IPS DF 4.7 (cell line): ENCODE data around the gene TMEFF1.
"Not testable (repeated sequence)": the region's sequence is repeated elsewhere in the genome, so short reads cannot be mapped to it uniquely, and the experiment has no call there.

Experiments used
- DNase-seq: peaks from one replicate; pipeline ENCODE4 v3.0.0-alpha.2; 2013; ENCODE audit warnings: low spot score; ENCODE audit errors: extremely low read depth

TMEFF1 gene

GRCh38 chr9:100486479-100487176 lies 13.7 kb downstream of the TMEFF1 start:
- DNase-seq = no peak

DNA sequence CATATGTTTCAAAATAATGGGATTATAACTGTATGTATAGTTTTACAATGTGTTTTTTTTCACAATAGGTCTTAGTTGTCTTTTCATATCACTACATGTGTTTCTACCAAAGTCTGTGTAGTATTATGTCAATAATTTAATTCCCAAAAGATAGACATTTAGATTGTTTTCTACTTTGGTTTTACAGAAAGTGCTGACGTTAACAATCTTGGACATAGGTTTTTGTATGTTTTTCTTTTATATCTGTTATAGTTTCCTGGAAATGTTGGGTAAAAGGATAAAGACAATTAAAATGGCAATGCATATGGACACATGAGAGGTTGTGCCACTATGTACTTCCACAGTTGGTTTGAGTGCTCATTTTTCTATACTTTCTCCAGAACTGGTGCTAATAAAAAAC lies 15.2 kb downstream of the TMEFF1 start:
- no peak for DNase-seq

DNA sequence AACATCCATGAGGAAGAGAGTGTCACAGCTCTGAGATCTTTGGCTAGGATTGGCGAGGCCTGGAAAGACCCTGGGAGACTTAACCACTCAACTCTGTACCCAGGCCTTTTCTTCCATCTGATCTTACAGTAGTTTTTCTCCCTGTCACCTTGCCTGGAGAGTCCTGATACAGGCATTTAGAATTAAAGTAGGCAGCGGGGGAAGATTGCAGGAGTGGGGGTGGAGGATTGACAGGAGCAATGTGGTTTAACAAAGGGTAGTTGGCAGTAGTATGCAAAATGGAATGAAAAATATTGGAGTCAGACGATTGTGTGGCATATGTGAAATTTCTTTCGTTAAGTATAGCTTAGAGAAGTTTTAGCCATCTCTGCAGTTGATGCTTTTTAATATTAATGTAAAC lies 16.9 kb downstream of the TMEFF1 start:
- no peak for DNase-seq

GRCh38 chr9:100492952-100493351 lies 20.0 kb downstream of the TMEFF1 start:
- DNase-seq = no peak

DNA sequence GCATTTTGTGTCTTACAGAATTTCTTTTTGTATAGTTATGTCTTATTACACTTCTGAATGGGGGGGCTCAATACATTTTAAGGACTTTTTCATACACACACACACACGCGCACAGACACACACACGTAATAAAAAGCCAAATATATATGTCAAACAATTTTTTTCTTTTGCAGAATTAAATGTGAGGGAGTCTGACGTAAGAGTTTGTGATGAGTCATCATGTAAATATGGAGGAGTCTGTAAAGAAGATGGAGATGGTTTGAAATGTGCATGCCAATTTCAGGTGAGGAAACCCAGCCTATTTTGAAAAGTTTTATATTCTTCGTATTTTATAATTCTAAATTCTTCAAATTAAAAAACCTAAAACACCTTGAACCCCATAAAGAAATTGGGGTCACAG lies 25.6 kb downstream of the TMEFF1 start:
- DNase-seq = no peak

DNA sequence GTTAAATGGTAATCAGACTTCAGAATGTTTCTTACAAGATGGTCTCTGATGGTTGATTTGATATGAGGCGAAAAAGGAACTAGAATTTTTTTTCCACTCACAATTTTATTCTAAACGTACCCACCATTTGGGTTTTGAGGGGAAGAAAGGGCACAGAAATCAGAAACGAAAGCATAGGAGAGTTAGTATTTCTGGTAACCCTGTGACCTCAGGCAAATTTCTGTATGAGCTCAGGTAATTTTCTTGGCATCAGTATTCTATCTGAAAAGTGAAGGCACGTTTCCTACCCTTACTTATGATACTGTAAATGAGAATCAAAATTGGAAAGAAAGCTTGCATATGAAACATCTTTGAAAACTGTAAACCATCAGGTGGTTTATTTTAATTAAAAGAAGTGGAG lies 26.5 kb downstream of the TMEFF1 start:
- no peak for DNase-seq

- DNase-seq = no peak
Observed at GRCh38 chr9:100499866-100500265, 26.9 kb downstream of the TMEFF1 start.

- DNase-seq = peak; percentile 79
Observed at GRCh38 chr9:100505564-100506159, 32.7 kb downstream of the TMEFF1 start.

DNA sequence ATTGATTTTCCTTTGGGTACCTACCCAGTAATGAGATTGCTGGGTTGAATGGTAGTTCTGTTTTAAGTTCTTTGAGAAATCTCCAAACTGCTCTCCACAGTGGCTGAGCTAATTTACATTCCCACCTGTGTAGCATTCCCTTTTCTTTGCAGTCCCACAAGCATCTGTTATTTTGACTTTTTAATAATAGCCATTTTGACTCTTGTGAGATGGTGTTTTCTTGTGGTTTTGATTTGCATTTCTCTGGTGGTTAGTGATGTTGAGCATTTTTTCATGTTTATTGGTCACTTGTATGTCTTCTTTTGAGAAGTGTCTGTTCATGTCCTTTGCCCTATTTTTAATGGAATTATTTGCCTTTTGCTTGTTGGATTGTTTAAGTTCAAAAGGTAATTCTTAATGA lies 34.4 kb downstream of the TMEFF1 start:
- not testable (repeated sequence) for DNase-seq

GRCh38 chr9:100511205-100511604 lies 38.3 kb downstream of the TMEFF1 start:
- no peak for DNase-seq

DNA sequence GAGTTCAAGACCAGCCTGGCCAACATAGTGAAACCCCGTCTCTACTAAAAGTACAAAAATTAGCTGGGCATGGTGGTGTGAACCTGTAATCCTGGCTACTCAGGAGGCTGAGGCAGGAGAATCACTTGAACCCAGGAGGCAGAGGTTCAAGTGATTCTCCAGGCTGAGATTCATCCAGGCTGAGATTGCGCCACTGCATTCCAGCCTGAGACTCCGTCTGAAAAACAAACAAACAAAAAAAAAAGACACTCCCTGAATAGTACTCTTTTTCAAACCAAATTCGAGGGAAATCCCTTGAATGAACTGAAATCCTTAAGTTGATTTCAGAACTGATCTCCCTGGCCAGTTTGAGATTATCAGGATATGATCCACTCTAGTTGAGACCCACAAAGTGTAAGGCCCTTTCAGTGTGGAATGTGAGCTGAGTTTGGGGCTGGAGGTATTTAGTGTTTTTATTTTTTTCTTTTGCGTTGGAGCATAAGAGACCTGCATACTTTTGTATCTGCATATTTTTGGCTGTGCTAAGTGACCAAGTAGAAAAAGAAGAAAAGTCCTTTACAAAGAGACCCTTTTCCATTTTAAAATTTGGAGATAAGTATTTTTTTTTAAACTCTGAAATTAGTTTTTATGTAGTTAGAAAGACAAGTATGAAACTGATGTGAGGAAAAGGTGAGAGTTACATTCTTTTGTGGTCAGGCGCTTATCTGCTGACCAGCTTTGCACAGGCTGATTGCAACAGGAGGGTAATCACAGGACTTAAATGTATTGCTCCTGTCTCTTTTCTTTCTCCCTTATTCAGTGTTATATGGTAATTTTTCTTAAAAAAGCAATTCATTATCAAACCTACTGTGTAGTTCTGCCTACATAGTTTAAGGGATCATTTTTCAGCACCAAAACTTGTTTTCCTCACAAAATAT lies 42.9 kb downstream of the TMEFF1 start:
- DNase-seq = no peak

DNA sequence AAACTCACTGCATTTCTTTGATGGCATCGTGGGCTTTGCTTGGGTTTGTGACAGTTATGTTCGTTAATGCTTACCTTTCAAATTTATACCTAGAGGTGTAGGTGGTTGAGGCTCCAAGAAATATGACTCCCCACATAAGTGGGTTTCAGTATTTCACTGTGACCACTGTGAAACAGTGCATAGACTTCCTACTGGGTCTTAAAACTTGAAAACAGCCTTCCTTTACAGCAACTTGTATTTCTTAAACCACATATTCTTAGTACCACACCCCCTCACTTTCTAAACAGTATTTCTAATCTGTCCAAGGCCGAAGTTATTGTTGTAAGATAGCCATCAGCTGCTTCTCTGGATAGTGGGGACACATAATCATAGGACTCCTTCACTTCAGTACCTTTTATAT lies 48.3 kb downstream of the TMEFF1 start:
- no peak for DNase-seq

DNA sequence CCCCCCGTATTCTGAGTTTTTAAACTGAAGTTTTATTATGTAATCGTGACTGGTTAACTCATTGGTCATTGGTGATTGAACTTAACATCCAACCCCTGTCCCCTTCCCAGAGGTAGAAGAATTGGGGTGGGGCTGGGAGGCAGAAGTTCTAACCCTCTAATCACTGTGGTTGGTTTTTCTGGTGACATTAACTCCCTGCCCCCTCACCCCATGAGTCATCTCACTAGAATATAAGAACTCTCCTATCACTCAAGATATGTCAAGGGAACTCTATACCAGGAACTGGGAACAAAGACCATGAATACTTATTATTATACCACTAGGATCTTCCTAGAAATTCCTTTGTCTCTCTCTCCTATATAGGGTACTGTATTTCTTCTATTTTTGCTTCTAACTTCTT lies 52.6 kb downstream of the TMEFF1 start:
- no peak for DNase-seq

GRCh38 chr9:100527180-100527794 lies 54.3 kb downstream of the TMEFF1 start:
- not testable (repeated sequence) for DNase-seq

DNA sequence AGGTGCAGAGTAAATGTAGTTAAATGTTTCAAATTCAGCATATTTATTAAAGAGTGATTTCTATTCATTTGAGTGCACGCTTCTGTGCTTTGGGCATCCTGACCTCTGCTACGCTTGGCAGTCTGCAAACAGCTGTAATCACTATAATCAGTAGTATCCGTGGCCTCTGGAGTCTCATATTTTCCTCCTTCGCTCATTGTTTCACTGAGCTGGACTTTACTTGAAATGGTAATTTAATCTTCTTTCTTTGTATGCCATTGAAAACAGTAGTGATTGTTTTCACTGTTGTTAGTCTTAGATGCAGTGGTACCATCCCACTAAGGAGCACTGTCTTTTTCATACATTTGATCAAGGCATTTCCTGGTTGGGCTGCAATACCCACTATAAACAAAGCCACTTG lies 61.5 kb downstream of the TMEFF1 start:
- no peak for DNase-seq

DNA sequence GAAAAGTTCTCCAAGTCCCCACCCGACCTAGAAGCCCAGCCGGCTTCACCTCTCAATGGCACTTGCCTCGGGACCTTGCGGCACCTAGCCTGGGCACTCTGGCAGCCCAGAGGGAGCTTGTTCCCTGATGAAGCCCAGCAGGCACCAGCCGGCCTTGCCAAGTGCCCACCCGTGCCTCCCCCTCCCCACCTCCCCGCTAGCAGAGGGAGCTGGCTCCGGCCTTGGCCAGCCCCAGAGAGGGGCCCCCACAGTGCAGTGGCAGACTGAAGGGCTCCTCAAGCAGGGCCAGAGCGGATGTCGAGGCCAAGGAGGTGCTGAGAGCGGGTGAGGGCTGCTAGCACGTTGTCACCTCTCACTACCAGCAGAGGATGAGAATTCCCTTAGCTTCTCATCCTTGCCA lies 67.4 kb downstream of the TMEFF1 start:
- DNase-seq = no peak

GRCh38 chr9:100549048-100549447 lies 76.1 kb downstream of the TMEFF1 start:
- no peak for DNase-seq

DNA sequence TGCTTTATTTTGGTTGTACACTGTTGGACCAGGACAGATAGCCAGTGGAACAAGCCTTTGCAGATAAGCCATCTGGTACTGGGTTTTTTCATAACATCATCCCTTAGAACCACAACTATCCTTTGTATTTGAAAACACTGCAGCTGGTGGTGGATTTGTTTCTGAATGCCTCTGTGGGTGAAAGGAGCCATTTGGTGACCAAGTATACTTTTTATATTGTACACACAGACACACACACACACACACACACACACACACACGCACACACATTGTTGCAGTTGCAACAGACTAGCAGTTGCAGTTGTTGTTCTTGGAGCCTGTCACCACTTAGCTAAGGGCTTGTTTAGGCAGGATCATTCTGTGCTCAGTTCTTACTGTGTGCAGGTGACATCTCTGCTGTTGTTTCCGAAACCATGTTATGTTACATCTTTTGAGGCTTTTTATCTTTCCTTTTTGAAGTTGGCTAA lies 82.0 kb downstream of the TMEFF1 start:
- DNase-seq = no peak

- no peak for DNase-seq
Observed at GRCh38 chr9:100555471-100555870, 82.5 kb downstream of the TMEFF1 start.

DNA sequence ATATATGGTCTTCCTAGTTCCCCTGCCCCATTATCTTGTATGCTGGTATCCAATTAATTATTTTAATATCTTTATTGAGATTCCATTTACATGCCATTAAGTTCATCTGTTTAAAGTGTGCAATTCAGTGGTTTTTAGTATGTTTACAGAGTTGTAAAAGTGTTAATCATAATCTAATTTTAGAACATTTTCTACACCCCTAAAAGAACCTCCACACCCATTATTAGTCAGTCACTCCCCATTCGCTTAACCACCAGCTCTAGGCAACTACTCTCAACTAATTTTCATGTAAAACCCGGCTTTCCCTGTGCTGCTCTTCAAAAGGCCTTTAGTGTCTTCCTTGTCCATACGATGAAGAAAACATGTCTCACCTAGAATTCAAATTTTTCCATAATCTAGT lies 84.1 kb downstream of the TMEFF1 start:
- DNase-seq = no peak

DNA sequence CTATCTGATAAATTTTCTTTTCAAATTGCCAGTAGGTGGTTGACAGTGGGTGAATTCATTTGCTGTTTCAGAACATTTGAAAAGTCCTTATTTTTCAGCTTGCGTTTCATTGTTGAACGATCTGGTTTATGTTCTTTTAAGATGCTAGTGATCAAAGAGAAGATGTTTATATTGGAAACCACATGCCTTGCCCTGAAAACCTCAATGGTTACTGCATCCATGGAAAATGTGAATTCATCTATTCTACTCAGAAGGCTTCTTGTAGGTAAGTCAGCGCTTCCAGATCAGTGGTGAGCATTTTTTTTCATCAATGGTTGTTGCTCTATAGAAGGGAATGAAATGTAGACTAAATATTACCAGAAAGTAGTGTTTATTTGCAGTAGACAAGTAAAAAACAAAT lies 88.3 kb downstream of the TMEFF1 start:
- DNase-seq = no peak

DNA sequence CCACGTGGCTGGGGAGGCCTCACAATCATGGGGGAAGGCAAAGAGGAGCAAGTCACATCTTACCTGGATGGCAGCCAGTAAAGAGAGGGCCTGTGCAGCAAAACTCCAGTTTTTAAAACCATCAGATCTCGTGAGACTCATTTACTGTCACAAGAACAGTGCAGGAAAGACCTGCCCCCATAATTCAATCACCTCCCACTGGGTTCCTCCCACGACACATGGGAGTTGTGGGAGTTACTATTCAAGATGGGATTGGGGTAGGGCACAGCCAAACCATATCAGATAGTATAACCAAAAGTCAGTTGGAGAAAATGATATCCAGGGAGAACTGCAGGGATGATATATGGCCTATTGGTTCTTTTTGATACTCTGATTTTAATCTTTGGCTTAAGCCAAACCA lies 94.9 kb downstream of the TMEFF1 start:
- no peak for DNase-seq
